ENCODE data around the gene C3orf18. TPM values are rescaled to one million over a fixed set of nuclear protein-coding genes. Genes with fewer than 3 reads are reported as not detected.

The C3orf18 gene
- total and polyA plus RNA-seq, 9 of the 15 experiments (the other 6 are each of a cell fraction or from before 2014, with no cell fraction given), result 0.01 to 2.3 (median 0.94) TPM

GRCh38 chr3:50588759-50589433, 21.3 kb upstream of the C3orf18 start (continued):
- no peak for TF ChIP-seq SIRT6 (IDR thresholded peaks at IDR 0.05; ENCODE audit: low read depth, low read length)
- TF ChIP-seq ATF4 (CRISPR knock-in tag; IDR thresholded peaks at IDR 0.05), result no peak
- TF ChIP-seq ATF6 (CRISPR knock-in tag; IDR thresholded peaks at IDR 0.05), result no peak
- TF ChIP-seq ZNF668 (CRISPR knock-in tag; IDR thresholded peaks at IDR 0.05), result no peak
- no peak for TF ChIP-seq KDM5B (IDR thresholded peaks at IDR 0.05; ENCODE audit: insufficient replicate concordance, low read depth, low read length)
- no peak for TF ChIP-seq SFPQ (IDR thresholded peaks at IDR 0.05; ENCODE audit: low read depth, low read length)
- no peak for TF ChIP-seq LCOR (CRISPR knock-in tag; IDR thresholded peaks at IDR 0.05)
- no peak for TF ChIP-seq SMAD4 (CRISPR knock-in tag; conservative IDR thresholded peaks at IDR 0.05)
- no peak for TF ChIP-seq DACH1 (IDR thresholded peaks at IDR 0.05; ENCODE audit: partially characterized antibody)
- TF ChIP-seq CBFA2T3 (IDR thresholded peaks at IDR 0.05), result peak; percentile 42; the same call in 1 of the 2 replicates
- TF ChIP-seq KHSRP (IDR thresholded peaks at IDR 0.05), result no peak
- no peak for TF ChIP-seq CBX3 (IDR thresholded peaks at IDR 0.05; ENCODE audit: borderline replicate concordance in 1 of 2, low read length in 2 of 2)
- 0 out of 2 replicates have a peak, but pooled peaks have one; percentile 33 for TF ChIP-seq NFIC (IDR thresholded peaks at IDR 0.05)
- no peak for TF ChIP-seq ZNF41 (CRISPR knock-in tag; conservative IDR thresholded peaks at IDR 0.05)
- no peak for TF ChIP-seq KLF10 (CRISPR knock-in tag; IDR thresholded peaks at IDR 0.05)
- TF ChIP-seq SIX5 (IDR thresholded peaks at IDR 0.05; ENCODE audit: borderline replicate concordance in 1 of 2, insufficient read depth in 1 of 2, low read depth in 1 of 2, low read length in 2 of 2), result no peak
- no peak for TF ChIP-seq CEBPZ (IDR thresholded peaks at IDR 0.05; ENCODE audit: borderline replicate concordance, low read depth, low read length)
- TF ChIP-seq DDX20 (tag; IDR thresholded peaks at IDR 0.05; ENCODE audit: low read depth), result no peak
- TF ChIP-seq SNAPC5 (CRISPR knock-in tag; IDR thresholded peaks at IDR 0.05), result no peak
- no peak for TF ChIP-seq ZC3H4 (CRISPR knock-in tag; IDR thresholded peaks at IDR 0.05; ENCODE audit: borderline replicate concordance)
